GM21423 (cell line): ENCODE measurements around the gene CFAP410.

Experiments used
- ATAC-seq: cut with Tn5 transposase; IDR thresholded peaks from one replicate; pipeline ENCODE4 v1.9.1; 2021; ENCODE audit warnings: mild to moderate bottlenecking, moderate library complexity; ENCODE audit not compliant: unreplicated experiment

CFAP410 gene

DNA sequence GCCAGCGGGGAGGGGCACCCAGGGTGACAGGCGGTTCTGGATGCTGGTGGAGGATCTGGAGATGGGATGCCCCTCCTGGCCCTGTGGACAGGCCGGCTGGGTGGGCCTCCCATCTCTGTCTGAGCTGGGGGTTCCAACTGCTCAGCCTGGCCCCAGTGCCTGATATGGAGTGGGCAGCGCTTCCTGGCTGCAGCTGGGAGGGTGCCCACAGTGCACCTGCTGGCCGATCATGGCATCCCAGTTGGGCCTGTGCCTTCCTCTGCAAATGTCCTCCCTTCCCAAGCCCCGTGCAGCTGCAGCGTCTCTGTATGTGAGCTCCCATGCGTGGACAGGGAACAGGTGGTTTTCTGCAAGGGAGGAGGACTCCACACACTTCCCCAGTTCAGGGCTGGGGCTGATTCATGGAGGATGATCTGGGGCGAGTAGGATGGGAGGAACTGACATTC is 37.2 kb downstream of the CFAP410 start:
- ATAC-seq: no peak

DNA sequence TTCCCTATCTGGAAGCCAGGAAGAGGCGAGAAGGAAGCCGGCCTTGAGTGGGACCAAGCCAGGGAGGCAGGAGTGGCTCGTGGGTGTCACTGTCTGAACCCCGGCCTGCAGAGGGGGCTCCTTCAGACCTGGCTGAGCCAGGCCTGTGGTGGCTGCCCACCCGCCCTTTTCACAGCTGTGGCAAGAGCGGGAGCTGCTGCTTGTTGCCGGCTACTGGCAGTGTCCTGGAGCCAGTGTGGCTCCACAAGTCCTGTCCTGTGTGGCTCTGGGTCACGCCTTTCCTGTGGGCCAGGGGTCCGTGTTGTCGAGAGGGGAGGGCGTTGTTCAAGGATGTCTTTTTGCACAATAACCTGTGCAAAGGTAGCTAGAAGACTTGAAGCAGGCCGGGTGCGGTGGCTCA is 38.0 kb downstream of the CFAP410 start:
- no peak for ATAC-seq

DNA sequence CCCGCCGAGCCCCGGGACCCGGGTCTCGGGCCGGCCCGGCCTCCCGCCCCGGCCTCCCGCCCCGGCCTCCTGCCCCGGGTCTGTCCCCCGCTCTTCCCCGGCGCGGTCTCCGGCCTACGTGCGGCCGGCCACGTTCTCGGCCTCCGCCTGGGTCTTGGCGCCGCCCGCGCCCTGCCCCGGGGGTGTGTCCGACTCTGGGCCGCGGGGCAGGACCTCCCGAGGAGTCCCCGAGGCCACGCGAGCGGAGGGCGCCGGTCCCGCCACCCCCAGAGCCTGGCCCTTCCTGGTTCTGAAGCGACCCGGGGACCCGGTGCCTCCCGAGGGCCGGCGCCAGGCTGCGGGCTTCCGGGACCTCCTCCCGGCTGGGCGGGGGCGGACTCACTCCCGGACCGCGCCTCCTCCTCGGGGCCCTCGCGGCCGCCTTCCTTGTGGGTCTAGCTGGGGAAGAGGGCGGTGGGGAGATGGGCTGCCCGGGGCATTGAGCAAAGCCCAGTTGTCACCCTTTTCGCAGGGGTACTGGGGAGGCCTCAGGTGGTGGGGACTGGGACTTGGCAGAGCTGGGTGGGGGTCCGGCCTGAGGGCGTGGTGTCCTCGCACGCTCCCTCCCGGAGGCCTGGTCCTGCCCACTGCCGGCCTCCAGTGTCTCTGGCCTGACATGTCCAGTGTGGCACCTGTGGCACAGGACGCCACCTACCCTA is 38.8 kb downstream of the CFAP410 start:
- peak; percentile 11 for ATAC-seq

DNA sequence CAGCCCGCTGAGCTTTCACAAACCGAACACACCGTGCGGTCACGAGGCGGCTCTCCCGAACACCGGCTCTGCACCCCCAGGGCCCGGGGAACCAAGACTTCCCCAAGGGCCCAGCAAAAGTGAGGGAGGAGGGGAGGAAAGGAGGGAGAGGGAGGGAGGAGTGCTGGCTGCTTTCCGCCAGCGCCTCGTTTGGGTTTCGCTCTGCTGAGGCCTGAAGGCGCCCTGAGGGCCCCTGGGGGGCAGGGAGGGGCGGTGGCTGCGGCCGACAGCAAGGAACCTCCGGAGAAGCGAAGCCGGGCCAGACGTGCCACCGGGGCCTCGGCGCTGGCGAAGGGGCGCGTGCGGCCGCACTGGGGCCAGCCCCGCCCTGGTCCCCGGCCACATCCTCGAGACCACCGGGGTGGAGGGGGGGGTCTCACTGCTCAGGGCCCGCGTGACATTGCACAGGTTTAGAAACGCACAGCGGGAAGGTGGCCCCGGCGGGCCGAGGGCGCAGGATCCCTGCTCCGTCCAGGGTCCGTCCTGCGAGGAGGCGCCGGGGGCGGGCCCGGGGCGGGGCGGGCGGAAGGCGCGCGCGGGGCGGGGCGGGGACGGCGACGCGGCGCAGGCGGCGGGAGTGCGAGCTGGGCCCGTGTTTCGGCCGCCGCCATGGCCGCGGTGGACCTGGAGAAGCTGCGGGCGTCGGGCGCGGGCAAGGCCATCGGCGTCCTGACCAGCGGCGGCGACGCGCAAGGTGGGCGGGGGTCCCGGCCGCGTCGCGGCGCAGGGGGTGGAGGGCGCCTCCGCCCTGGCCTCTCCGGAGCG is 39.5 kb downstream of the CFAP410 start, which contains the start of gene PFKL:
PFKL (plus strand) TSS at position 596 of the 804 bp plus-strand sequence; CDS start at position 649, 53 bp downstream.
- ATAC-seq: peak; percentile 46

DNA sequence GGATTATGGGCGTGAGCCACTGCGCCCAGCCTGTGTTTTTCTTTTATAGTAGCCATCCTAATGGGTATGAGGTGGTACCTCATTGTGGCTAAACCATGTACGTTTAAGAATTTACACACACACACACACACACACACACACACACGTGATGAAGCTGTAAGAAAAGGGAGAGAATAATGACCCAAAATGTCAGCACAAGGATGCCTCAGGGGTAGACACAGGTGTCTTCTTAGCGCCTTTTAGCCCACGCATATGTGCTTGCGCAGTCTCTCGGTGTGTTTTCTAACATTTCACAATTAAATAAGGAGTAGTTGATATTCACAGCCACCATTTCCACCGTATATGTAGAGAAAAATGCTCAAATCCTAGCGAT is 40.1 kb downstream of the CFAP410 start:
- no peak for ATAC-seq

DNA sequence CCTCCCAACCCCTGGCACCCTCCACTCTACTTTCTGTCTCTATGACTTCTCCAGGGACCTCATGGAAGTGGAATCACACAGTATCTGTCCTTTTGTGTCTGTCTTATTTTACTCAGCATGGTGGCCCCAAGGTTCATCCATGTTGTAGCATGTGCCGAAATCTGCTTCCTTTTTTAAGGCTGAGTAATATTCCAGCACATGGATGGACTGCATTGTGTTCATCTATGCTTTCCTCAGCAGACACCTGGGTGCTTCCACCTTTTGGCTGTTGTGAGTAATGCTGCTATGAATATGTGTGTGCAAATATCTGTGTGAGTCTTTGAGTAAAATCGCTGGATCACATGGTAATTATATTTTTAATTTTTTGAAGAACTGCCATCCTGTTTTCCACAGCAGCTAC is 40.9 kb downstream of the CFAP410 start:
- ATAC-seq: no peak

DNA sequence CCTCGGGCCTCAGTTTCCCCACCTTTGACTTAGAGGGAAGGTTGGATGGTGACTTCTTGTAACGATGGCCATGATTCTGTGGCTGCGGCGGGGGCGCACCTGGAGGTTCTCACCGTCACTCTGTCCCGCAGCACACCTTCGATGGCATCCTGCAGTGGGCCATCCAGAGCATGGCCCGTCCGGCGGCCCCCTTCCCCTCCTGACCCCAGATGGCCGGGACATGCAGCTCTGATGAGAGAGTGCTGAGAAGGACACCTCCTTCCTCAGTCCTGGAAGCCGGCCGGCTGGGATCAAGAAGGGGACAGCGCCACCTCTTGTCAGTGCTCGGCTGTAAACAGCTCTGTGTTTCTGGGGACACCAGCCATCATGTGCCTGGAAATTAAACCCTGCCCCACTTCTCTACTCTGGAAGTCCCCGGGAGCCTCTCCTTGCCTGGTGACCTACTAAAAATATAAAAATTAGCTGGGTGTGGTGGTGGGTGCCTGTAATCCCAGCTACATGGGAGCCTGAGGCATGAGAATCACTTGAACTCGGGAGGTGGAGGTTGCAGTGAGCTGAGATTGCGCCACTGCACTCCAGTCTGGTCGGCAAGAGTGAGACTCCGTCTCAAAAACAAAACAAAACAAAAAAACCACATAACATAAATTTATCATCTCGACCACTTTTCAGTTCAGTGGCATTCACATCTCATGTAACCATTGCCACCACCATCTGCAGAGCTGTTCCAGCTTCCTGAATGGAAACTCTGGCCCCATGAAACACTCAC is 41.5 kb downstream of the CFAP410 start:
- no peak for ATAC-seq

DNA sequence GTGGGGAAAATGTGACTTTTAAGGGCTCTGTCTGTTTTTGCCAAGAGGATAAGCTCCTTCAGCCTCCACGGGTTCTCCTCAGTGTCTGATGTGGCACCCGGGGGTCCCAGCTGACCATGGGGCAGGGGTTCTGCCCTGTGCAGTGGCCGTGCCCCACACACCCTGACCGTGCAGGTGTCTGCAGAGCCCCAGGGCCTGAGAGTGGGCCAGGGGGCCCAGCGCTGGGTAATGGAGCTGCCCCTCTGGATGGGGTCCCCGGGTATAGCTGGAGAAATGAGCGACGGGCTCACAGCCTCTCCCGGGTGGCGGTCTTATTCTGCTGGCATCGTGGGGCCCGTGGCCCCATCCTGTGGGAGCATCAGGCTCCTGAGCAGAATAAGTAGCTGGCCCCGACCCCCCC is 42.3 kb downstream of the CFAP410 start:
- ATAC-seq: no peak

DNA sequence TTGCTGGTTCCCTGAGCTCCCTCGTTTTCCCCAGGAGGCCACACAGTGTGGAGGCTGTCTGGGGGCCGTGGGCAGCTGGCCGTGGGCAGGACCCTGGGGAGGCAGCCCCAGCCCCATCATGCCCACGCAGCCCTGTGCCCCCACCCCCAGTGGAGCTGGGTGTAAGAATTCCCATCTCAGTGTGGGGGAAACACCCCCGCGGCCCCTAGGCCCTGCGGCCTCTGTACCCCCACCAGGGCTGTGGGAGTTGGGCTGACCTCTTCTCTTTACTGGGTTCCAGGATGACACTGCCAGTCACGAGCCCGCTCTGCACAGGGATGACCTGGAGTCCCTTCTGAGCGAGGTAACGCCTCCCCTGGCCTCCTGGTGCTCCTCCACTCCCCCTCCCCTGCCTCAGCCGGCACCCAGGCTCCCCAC is 43.1 kb downstream of the CFAP410 start:
- ATAC-seq: no peak

DNA sequence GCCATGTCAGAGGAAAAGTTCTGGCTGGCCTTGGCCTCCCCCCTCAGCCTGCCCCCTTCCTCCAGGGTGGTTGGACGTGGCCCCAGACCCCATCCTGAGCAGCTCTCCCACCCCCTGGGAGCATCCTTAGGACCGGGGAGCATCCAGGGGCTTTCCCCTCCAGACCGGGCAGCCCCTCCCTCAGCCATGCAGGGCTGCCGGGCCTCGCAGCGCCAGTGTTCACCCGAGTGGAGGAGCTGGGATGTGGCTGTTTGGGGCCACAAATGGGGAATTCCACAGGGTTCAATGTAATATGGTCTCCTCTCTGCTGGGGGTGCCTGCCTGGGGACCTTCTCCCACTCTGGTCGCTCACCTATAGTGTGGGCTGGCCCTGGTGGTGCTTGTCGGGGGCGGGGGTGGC is 43.5 kb downstream of the CFAP410 start:
- no peak for ATAC-seq

DNA sequence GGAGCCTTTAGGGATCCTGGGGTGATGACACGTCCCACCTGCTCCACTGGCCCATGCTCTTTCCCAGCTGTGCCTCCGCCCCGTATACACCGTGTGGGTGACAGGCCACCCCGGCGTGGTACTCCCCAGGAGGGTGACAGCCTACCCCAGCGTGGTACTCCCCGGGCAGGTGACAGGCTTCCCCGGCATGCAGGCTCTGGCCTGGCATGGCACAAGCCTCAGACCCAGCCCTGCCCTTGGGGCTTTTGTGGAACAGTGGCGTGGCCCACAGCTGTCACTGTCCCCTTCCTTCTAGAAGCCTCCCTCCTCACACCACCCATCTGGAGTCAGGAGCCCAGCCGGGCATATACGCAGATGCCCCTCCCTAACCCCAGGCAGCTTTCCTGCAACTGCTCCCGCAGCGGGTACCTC is 44.0 kb downstream of the CFAP410 start:
- ATAC-seq: no peak

DNA sequence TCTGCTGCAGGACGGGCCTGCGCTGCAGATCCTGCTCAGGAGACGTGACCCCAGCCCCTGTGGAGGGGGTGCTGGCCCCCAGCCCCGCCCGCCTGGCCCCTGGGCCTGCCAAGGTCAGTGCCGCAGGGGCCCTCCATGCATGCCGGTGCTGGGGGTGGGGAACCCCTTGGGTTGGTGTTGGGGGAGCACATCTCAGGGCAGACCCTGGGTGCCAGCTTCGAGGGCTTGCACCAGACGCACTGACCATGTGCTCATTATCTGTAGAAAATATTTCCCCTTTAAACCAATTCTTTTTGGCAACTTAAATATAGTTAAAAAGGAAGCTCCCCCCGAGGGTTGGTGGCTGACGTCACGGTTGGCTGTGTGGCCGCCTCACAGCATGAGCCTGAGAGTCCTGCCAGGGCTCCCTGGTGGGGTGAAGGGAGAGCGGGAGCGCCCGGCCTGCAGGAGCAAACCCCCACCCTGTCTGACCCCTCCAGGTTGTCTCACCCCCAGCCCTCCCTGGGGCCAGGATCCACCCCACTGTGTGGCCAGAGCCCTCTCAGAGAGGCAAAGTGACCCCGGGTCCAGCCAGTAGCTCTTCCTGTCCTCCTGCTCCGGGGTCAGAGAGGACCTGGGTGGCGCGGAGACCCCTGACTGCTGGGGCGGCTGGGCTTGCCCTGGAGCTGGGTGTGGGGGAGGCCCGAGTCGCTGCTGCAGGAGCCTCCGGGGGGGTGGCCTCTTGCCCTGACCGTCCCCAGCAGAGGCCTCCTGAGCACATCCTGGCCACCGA is 44.6 kb downstream of the CFAP410 start:
- no peak for ATAC-seq

DNA sequence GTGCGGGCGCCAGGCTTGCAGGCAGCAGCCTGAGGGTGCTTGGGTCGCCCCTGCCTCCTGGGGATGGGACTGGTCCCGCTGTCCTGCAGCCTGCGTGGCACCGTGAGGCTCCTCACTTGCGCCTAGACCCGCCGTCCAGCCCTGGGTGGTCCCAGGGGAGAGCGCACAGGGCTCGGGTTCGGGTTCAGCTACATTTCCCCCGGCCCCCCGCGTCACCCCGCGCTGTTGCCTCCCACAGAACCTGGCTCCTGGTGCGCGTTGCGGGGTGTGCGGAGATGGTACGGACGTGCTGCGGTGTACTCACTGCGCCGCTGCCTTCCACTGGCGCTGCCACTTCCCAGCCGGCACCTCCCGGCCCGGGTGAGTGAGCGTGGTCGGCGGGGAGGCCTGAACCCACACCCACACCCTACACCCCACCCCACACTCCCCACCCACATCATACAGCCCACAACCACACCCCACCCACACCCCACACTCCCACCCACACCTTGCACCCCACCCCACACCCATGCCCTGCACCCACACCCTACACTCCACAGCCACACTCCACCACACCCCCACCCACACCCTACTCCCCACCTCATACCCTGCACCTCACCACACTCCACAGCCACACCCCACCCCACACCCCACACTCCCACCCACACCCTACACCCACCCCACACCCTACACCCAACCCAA is 45.5 kb downstream of the CFAP410 start:
- no peak for ATAC-seq

DNA sequence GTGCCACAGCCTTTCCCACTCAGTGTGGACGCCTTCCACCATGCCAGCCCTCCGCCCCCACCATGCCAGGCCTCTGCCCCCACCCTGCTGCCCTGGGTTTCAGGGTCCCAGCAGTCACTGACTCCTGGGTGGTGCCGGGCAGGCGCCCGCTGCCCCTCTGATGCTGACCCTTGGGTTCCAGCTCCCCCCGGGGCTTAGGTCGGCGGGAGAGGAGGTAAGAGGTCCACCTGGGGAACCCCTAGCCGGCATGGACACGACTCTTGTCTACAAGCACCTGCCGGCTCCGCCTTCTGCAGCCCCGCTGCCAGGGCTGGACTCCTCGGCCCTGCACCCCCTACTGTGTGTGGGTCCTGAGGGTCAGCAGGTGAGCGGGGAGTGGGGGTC is 46.4 kb downstream of the CFAP410 start:
- ATAC-seq: no peak

DNA sequence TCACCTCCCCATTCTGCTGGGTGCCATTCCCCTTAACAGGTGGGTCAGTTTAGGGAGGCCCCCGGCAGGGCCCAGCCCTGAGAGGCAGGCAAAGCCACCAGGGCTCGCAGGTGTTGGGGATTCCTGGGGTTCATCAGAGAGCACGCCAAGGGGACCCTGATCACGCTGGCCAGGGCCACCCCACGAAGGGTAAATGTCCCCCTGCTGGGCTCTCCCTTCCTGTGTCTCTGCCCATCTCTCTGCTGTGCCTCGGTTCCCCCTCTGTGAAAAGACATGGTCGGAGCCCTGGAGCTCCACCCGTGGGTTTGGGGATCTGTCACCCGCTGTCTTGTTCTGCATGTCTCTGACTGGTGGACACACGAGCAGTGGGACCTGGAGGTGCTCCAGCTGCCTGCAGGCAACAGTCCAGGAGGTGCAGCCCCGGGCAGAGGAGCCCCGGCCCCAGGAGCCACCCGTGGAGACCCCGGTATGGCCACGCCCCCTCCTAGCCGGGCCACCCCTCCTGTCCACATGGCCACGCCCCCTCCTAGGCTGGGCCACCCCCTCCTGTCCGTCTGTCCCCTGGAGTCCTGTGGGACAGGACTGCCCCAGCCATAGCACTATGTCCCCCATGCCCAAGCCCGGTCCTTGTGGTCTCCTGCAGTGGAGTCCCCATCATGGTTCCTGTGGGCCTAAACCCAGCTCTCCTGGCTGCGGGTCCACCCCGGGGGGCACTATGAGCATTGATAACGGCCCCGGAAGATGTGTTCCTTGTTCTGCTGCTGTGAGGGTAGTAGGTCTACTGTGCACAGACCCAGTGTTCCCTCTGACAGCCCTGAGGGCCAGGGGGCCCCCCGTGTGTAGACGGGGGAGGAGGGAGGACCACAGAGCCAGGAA is 47.0 kb downstream of the CFAP410 start:
- no peak for ATAC-seq

DNA sequence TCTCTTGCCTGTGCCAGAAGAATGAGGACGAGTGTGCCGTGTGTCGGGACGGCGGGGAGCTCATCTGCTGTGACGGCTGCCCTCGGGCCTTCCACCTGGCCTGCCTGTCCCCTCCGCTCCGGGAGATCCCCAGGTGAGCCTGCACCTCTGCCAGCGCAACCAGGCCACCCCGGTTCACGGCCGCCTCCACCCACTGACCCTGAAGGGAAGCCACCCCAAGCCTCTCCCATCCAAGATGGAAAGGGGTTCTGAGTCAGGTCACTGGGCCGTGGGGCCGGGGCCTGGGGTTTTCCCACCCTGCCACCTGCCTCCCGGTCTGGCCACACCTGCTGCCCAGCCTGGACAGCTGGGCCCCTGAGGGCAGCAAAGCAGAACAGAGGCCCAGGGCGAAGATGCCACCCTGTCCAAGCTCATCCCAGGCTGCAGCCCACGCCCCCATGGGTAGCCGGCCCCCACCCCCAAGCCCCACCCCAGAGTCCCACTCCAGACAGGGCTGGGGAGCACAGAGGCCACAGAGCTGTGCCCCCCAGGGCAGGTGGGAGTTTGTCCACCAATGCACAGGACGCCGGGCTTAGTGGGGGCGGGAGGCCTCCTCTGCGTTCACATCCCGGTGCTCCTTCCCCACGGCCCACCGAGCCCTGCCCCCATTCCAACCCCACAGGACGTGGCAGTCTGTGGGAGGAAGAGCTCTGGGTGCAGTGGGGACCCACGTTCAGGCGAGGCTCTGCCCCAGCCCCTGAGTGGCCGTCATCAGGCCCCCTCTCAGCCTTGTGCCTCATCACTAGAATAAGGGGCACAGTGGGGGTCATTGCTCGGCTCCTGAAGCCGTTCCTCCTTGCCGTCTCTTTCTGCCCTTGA is 47.9 kb downstream of the CFAP410 start:
- no peak for ATAC-seq

DNA sequence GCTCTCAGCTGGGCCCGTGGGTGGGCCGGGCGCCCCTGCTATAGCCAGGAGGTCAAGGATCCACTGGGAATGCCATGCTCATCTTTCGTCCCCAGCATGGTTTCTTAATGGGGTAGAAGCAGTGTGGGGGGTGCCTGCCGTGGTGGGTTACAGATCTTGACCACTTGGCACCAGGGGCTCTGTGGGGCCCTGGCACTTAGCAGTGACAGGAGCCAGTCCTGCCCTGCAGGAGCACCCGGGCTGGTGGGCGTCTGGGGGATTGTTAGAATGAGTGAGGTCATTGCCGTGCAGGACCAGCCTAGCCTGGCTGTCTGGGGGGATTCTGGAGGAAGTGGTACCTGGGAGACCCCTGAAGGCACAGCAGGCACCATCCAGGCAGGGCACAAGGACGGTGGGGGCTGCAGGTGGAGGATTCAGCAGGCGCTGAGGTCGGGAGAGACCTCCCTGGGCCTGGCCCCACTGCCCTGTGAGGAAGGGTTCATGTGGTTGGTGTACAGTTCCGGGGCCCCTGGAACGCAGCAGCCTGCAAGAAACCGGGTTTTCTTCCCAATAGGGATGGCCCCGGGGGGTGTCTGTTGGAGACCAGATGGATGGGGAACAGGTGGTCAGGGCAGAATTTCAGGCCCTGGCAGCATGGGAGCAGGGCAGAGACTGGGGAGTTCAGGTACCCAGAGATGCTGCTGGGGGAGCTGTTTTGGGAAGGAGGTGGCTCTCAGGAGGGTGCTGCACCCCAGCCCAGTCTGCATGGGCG is 48.7 kb downstream of the CFAP410 start:
- ATAC-seq: no peak
